Heart right ventricle (tissue), 16 donors: ENCODE data around the gene CHD9. TPM values are rescaled to one million over a fixed set of nuclear protein-coding genes. Genes with fewer than 3 reads are reported as not detected.

Experiments used
- ATAC-seq, 8 donors: fragments of 200-7000 bp; cut with Tn5 transposase; one replicate each; pipeline ENCODE4 v1.9.1; 2020; ENCODE audit warnings: mild to moderate bottlenecking in 8 of 8, moderate library complexity in 8 of 8, moderate number of reproducible peaks in 1 of 8
- DNase-seq, 2 donors: peaks; one replicate each; pipeline ENCODE4 v3.0.0-alpha.2; 2020
- H3K27ac ChIP-seq, 10 donors: fragments of 200-600 bp; sonication (generic) in 2 of 10; one replicate each; pipeline versions ENCODE4 v1.5.0 to v1.8.0; 2020 to 2022; ENCODE audit warnings: mild to moderate bottlenecking in 3 of 10
- H3K27me3 ChIP-seq, 7 donors: fragments of 200-600 bp; one replicate each; pipeline ENCODE4 v1.8.0; 2021 to 2022; ENCODE audit warnings: mild to moderate bottlenecking in 2 of 7
- H3K36me3 ChIP-seq, 9 donors: fragments of 200-600 bp; sonication (generic) in 1 of 9; one replicate each; pipeline versions ENCODE4 v1.5.0 to v1.8.0; 2020 to 2022; ENCODE audit warnings: mild to moderate bottlenecking in 2 of 9
- H3K4me1 ChIP-seq, 9 donors: fragments of 200-600 bp; sonication (generic) in 1 of 9; one replicate each; pipeline versions ENCODE4 v1.5.0 to v1.8.0; 2020 to 2022; ENCODE audit warnings: mild to moderate bottlenecking in 4 of 9
- H3K4me3 ChIP-seq, 10 donors: fragments of 200-600 bp; sonication (generic) in 2 of 10; one replicate each; pipeline versions ENCODE4 v1.5.0 to v1.8.0; 2020 to 2022; ENCODE audit warnings: mild to moderate bottlenecking in 7 of 10, moderate library complexity in 2 of 10
- H3K9me3 ChIP-seq, 11 donors: fragments of 200-600 bp in 10 of 11; sonication (generic) in 2 of 11; one replicate each; pipeline versions ENCODE4 v1.5.0 to v1.8.0; 2013 to 2022; ENCODE audit warnings: mild to moderate bottlenecking in 2 of 11, control low read depth in 1 of 11, moderate library complexity in 1 of 11
- CTCF ChIP-seq, 9 donors: fragments of 200-600 bp; sonication (generic) in 2 of 9; IDR thresholded peaks; one replicate each; pipeline versions ENCODE4 v1.5.0 to v1.8.0; 2021 to 2022; ENCODE audit warnings: antibody characterized with exemption in 9 of 9, mild to moderate bottlenecking in 5 of 9, moderate library complexity in 1 of 9
- WGBS, 2 donors: extraction: QIAGEN DNeasy Blood & Tissue Kit; methylation state at CpG; one replicate each; pipeline ENCODE4 v1.1.7; 2013; ENCODE audit warnings: inconsistent platforms in 1 of 2; 5-methylcytosine and 5-hydroxymethylcytosine counted together
- intact Hi-C, 10 donors: fragments of 100-400 bp; cut with DNase I; formaldehyde crosslinking; loops; one replicate each; pipeline versions ENCODE4 v1.11.1 to v1.14.2; 2022
- polyA plus RNA-seq, 2 donors: library from polyadenylated mRNA; stranded (reverse); fragments of 200-250 nt; gene quantifications; one replicate each; pipeline ENCODE4 v1.2.3, GENCODE V29; 2013
- total RNA-seq, 10 donors: library from RNA; stranded (reverse); fragmentation: NEBNext Ultra II Directional in 3 of 10; extraction: Animal tissue kit (Norgen Biotek cat#: 25700) in 3 of 10; gene quantifications; one replicate each; pipeline versions ENCODE4 v1.2.1 to v1.2.4, GENCODE V29; 2021 to 2023
- donor health status: Arrhythmogenic right ventricular cardiomyopathy.
- donor health status: ischemic (EF 13 %, LVEDD 7.1; RV severe dilation, severe dysfunction).
- donor health status: healthy with polysubstance abuse.
- donor health status: DM: no; HTN: yes; CAD: no.
- donor health status: DM: no; HTN: no; CAD: no.
- donor health status: ischemic (EF 25% LVEDD 6.9; RV normal size, moderate dysfunction).
- donor health status: ischemic (EF 25% LVEDD 5.7; RV mildly dilated, moderate dysfunction).
- donor health status: healthy.
- donor health status: DM: yes; HTN: yes; CAD: no.
- donor health status: Ischemic cardiomyopathy.
- donor health status: ischemic (EF 35%, LVEDD 5.7; RV mildly dilated, moderate dysfunction).
- donor health status: nonischemic (EF 11% LVEDD 7.7; RV severe dilation, severe dysfunction).
- donor health status: DM: yes; HTN: yes; CAD: no.
- donor health status: PGD.
- donor health status: ischemic (EF 29% LVEDD 5.4; RV normal size, mild dysfunction).
- donor health status: nonischemic (EF 23%, LVEDD 6.1; RV moderate dilation, normal function).

CHD9 gene
- total and polyA plus RNA-seq, 12 donors: 7.0 to 58.4 (median 44.6) TPM

GRCh38 chr16:53249331-53249730 is 194.5 kb downstream of the CHD9 start:
- Histone ChIP-seq H3K36me3 (peaks cover 0 to 100% (median 78%) of the 10 kb centered on the region in 9 donors), H3K27me3 (no peaks in the 10 kb centered on the region), H3K27ac (no peak overlapping the region), H3K4me1 (no peaks in the 10 kb centered on the region), H3K9me3 (peaks cover 0 to 11% (median 8%) of the 10 kb centered on the region in 11 donors), H3K4me3 (no peak overlapping the region)
- intact Hi-C loops: no loop called here
- DNase-seq (no peak), ATAC-seq (no peak)
- no peak for TF ChIP-seq CTCF (IDR thresholded peaks at IDR 0.05)
- WGBS, 2 donors: 77 to 81% methylated on average over 1 of the region's 1 CpG

- intact Hi-C loops: loop anchor here in 1 of 10 donors (10.0 kb wide), 1 partner anchor 58 kb away; no protein-coding TSS in a partner anchor
- no peak for TF ChIP-seq CTCF (IDR thresholded peaks at IDR 0.05)
- no peak overlapping the region for H3K27ac ChIP-seq
- H3K4me1 ChIP-seq: no peaks in the 10 kb centered on the region
- ATAC-seq (no peak), DNase-seq (no peak)
- H3K27me3 ChIP-seq: no peaks in the 10 kb centered on the region
- 88 to 89% methylated on average over 2 of the region's 2 CpGs for WGBS, 2 donors
- peaks cover 0 to 100% (median 78%) of the 10 kb centered on the region in 9 donors for H3K36me3 ChIP-seq
- peaks cover 0 to 14% (median 2%) of the 10 kb centered on the region in 11 donors for H3K9me3 ChIP-seq
- H3K4me3 ChIP-seq: no peak overlapping the region
Observed at GRCh38 chr16:53257001-53257400, 202.2 kb downstream of the CHD9 start.

GRCh38 chr16:53258809-53259208 is 204.0 kb downstream of the CHD9 start:
- peaks cover 0 to 11% (median 0%) of the 10 kb centered on the region in 11 donors for H3K9me3 ChIP-seq
- H3K27me3 ChIP-seq: no peaks in the 10 kb centered on the region
- peaks cover 0 to 100% (median 72%) of the 10 kb centered on the region in 9 donors for H3K36me3 ChIP-seq
- H3K4me1 ChIP-seq: no peaks in the 10 kb centered on the region
- H3K4me3 ChIP-seq: no peak overlapping the region
- 93 to 96% methylated on average over 3 of the region's 3 CpGs for WGBS, 2 donors
- H3K27ac ChIP-seq: no peak overlapping the region
- ATAC-seq (no peak), DNase-seq (no peak)
- TF ChIP-seq CTCF (IDR thresholded peaks at IDR 0.05): no peak
- intact Hi-C loops: loop anchor here in 1 of 10 donors (10.0 kb wide), 1 partner anchor 56 kb away; no protein-coding TSS in a partner anchor

- Histone ChIP-seq H3K9me3 (peaks cover 0 to 11% (median 0%) of the 10 kb centered on the region in 11 donors), H3K36me3 (peaks cover 0 to 100% (median 58%) of the 10 kb centered on the region in 9 donors), H3K4me3 (no peak overlapping the region), H3K27ac (no peak overlapping the region), H3K27me3 (no peaks in the 10 kb centered on the region), H3K4me1 (no peaks in the 10 kb centered on the region)
- TF ChIP-seq CTCF (IDR thresholded peaks at IDR 0.05): no peak
- intact Hi-C loops: no loop called here
- no peak for ATAC-seq
- 93 to 95% methylated on average over 2 of the region's 2 CpGs for WGBS, 2 donors
- no peak for DNase-seq
Observed at GRCh38 chr16:53261276-53261675, 206.5 kb downstream of the CHD9 start.
